T follicular helper cell (primary cell): ENCODE data around the gene FAM72A.
"Not testable (repeated sequence)": the region's sequence is repeated elsewhere in the genome, so short reads cannot be mapped to it uniquely, and the experiment has no call there.

Experiments used
- DNase-seq: peaks from one replicate; pipeline ENCODE4 v3.0.0-alpha.2; 2020; ENCODE audit warnings: low read depth
- total RNA-seq, 2 experiments: gene quantifications; one replicate each; lab custom pipeline; 2026; lab: John Stamatoyannopoulos, UW

FAM72A gene
- 0.22 to 0.30 reads per million in 2 experiments for total RNA-seq

DNA sequence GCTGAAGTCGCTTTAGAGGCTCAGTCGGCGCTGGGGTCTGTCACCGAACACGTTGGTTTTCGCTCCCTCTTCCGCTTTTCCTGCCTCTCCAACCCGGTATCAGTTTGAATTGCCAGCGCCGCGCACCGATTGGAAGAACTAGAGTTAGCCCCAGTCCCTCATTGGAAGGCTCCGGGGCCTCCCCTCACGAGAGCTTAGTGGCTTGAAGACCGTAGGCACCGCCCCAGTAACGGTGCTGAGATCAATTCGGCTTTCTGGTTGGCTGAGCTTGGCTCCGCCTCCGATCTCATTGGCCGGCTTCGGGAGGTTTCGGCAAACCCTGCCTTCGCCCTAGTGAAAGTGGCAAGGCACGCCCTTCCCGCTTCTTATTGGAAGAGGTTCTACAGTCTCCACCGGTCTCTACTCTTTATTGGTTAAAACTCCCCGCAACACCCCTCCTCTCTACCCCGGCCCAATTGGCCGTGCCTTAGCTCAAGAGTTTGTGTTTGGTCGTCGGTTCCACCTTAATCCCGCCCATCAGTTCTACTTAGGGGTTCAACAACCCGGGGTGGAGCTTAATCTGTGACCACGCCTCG is at the start of gene FAM72A:
Gene FAM72A, minus strand, starts transcription at position 51 of the 575 bp plus-strand sequence. CDS start 814 bp downstream, outside the sequence.
- DNase-seq, result peak; percentile 95

DNA sequence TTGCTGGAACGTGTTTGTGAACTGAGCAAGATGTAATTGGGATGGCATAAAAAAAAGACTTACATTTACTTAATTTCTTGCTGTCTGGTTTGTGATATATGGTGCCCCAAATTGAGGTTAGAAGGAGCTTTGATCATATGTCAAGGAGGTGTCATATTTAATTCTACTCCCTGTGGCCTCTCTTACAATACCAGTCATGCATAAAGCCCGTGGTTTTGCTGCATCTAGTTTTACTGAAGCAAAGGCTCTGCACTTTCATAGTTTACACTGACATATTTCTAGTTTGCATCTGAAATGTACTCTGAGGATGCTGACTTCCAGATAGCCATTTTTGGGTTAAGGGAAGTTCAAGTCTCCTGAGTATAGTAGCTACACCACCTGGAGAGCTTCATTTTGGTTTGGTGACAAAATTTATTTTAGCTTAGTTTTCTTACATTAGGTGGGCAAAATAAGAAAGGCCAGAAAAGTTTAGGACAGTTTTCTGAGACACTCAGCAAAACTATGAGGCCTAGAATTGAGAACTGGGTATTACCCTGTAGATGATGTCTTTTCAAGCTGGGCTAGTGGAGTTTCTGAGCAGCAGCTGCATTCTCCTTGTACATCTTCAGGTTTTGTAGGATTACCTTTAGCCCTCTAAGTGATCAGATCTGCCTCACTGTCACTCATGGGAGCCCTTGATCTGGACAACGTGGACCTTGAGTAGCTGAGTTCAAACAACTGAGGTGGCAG is 48.5 kb upstream of the FAM72A start:
- not testable (repeated sequence) for DNase-seq

- DNase-seq, result not testable (repeated sequence)
These were observed 43.7 kb upstream of the FAM72A start for GRCh38 chr1:206246129-206246886.

DNA sequence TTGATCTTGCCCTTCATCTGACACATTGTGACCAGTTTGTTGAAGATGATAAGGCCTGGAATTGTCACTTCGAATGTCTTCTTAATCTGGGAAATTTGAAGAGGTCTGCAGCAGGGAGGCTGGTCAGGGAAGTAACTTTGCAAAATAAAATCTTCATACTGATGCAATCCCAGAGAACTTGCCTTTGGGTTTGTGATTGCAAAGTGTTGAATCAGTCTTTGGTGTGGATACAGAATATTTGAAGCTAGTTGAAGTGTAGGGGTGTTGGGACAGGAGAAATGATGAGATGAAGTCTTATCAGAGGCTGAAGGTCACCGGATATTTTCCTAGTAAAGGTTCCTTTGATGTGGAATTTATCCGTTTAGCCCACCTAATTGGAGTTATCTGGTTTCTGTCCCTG is 42.8 kb upstream of the FAM72A start:
- DNase-seq, result not testable (repeated sequence)

DNA sequence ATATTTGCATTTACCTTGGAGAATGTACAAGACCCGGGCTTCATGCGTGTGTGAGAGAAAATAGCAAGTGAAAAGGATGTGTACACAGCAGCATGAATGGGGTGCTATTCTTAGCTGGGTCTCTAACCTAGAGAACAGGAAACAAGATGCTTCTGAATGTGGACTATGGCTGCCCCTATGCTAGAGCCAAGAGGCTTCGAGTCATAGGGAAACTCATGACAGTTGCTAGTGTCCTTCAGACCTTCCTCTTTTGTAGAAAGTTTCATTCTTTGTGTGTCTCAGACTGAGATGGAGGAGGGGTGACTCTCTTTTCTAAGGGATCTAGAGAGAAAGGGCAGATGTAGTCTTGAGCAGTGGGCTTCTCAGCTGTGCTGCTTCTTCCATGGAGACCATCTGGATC is 40.7 kb upstream of the FAM72A start:
- DNase-seq, result not testable (repeated sequence)

GRCh38 chr1:206240288-206240687 is 37.6 kb upstream of the FAM72A start:
- not testable (repeated sequence) for DNase-seq

DNA sequence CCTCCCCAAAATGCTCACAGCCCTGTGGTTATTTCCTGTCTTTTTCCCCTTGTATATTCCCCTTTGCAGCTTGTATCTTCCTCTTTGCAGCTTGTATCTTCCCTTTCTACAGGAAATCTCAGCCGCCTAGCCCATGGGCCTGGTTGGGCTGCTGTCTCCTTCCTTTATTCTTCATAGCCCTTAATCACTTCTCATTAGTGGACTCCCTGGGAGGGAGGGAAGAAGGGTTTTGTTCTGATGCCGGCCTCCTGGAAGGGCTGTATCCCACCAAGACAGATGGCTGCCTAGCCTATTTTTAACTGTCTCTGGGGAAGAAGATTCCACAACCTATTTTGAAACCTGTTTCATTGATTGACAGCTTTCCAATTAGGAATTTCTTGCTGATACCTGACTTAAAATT is 32.6 kb upstream of the FAM72A start:
- DNase-seq, result not testable (repeated sequence)

- not testable (repeated sequence) for DNase-seq
These were observed 31.7 kb upstream of the FAM72A start for GRCh38 chr1:206234189-206234916.

- not testable (repeated sequence) for DNase-seq
These were observed 30.5 kb upstream of the FAM72A start for GRCh38 chr1:206232970-206233645.

DNA sequence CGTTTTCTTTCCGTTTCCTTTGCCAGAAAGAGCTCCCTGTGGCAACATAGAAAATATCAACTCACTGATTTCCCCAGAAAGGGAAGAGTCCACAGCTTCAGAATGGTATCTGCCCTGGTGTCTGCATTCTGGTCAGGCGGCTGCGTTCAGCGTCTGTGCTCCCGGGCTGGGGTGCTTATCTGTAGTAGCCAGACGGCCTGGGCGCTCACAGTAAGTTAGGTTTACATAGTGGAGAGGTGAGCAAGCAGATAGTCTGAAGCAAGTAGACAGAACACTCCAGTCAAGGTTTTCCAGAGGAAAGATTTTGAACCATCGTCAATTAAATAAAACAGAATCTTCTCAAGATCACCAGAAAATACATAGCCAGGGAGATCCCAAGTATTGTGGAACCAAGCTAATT is 29.4 kb upstream of the FAM72A start:
- not testable (repeated sequence) for DNase-seq

DNA sequence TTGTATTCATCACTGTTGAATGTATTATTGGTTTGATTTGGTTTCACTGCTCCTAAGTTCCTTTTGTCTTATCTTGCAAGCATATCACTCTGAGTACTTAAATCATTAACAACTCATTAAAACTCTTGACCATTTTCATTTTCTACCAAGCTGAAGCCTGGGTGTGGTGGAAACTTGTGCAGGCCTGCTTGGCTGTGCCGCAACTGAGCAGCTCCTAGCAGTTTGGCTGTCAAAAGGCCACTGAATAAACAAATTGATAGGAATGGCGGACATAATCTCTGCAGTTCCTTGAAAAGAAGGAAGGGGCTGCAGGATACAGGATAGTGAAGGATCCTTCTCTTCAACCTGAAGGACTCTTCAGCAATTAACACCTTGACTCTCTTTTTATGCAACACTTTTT is 26.6 kb upstream of the FAM72A start:
- DNase-seq, result not testable (repeated sequence)

DNA sequence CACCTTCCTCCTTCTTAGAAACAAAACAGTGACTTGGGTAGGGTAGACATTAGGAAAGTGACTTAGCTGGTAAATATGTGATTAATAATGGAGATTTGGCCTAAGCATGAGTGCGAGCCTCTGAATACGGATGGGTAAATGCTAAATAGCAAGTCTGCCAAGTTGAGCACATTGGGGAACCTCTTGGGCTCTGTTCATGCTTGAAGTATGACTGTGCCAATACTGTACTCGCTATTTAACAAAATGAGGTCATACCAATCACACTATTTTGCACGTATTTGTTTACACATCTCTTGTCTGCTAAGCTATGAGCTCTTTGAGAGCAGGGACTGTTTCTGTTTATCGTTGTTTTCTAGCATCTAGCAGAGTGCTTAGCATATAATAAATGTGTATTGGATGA is 24.2 kb upstream of the FAM72A start:
- DNase-seq, result not testable (repeated sequence)

DNA sequence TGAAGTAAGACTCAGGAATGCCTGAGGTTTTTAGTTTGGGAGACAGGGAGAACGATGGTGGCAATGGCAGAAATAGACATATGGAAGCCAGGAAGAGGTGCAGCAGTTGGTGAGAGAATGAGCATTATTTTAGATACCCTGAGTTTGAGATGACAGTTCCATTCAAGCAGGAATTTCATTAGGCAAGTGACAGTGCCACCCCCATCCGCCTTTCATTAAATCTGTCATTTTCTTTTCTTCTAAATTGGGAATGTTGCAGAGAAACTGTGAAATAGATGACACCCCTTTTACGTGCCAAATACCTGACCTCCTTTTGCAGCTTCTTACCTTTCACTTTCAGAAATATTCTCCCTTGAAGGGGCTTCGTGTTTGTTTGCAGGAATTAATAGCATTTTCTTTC is 22.7 kb upstream of the FAM72A start:
- DNase-seq, result not testable (repeated sequence)

GRCh38 chr1:206224190-206224776 is 21.6 kb upstream of the FAM72A start:
- DNase-seq, result not testable (repeated sequence)

DNA sequence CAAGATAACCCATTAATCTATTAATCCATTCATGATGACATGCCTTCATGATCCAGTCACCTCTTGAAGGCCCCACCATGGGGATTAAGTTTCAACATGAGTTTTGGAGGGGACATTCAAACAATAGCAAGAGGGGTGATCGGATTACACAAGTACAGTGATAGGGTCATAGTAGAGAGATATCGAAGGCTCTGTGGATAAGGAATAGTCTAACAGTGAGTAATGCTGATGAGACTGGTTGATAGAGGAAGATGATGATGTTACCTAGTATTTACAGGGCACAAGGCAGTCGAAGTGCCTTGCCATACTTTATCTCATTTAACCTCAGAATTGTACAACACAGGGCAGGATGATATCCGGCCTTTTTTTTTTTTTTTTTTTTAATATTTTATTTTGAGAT is 18.9 kb upstream of the FAM72A start:
- DNase-seq, result not testable (repeated sequence)

DNA sequence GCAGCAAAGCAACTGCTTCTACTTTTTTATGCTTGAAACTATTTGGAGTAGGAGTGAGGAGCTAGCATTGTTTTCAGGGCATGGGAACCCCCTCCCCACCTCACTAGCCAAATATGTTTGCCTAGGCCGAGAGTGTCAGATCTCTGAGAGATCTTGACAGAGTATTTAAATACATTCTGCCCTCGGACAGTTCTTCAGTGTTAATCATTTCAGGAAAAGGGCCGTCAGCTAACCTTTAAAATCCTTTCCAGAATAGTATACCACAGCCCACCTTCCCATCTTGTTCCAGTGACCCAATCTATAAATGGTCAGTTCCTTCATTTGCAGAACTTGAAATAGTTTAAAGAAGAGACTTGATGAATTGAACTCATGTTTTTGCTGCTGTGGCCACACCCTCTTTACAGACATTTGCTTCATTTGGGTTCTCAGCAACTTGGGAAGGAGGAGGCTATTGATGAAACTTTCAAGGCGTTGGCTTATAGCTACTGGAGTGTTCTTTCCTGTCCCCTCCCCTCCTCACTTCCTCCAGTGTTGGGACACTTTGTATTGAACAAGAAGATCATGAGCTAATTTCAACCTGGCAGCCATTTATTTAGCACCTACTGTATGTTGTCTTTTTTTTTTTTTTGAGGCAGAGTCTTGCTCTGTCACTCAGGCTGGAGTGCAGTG is 17.8 kb upstream of the FAM72A start:
- not testable (repeated sequence) for DNase-seq

DNA sequence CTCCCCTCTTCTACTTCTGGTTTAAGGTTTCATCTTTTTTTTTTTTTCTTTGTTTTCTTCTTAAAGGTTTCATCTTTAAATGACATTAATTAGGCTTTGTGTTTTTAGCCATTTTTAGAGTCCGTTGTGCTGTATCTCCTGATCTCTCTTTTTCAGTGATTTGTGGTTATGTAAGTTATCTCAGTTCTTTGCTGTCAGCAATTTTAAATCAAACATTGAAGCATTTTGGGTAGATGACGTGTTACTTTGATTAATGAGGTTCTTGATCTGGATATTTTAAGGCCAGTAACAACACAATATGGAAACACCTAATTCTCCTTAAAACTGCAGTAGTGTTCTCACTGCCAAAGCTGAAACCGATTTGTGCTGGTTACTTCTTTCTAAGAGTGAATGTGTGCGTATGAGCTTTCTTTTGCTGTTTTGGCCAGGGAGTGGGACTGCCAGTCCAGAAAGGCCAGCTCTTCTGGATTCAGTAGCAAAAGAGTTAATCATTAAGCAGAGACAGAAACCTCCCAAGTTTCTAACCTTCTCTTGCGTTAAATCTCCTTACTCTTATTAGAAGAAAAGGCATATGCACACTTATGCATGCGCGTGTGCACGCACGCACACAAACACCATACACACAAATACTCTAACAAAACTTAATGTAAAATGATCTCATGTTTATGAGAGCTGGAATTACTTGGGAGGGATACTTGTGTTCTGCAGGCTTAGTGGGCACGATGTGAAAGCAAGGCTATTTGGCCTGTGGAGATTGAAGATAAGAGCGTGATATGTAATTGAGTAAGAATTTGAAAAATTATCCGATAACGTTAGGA is 17.1 kb upstream of the FAM72A start:
- DNase-seq, result not testable (repeated sequence)

DNA sequence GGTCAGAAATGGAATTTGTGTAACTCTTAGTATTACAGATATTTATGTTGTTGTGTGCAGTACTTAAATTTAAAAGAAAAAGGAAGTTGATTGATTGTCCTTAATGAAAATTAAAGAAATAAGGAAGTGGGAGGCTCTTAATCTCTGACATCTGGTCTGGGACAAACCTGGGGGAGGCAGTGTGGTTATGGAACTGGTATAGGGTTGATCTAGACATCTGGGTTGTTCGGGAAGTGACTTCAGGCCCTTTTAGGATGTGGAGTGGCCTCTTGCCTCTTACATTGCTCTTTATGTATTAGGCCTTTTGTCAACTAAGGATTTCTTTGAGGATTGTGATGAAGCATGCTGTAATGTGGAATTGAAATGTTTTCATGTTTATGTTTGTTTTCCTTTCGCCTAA is 16.1 kb upstream of the FAM72A start:
- DNase-seq, result not testable (repeated sequence)

DNA sequence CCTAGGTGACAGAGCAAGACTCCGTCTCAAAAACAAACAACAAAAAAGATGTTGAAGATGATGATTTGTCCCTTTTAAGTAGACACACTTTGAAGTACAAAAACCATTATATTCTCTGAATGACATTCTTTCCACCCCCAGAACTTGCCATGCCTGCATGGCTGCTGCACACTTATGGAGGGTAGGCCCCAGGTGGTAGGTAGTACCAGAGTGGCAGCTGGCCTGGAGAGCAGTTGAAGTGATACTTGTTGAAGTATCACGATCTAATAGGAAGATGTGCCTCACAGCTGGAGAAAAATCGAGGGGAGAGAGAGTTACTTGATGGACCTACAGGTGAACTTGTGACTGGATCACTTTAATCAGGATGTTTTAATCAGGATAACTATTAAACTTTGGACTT is 15.6 kb upstream of the FAM72A start:
- not testable (repeated sequence) for DNase-seq
